ENCODE data around the gene OR11A1.

DNA sequence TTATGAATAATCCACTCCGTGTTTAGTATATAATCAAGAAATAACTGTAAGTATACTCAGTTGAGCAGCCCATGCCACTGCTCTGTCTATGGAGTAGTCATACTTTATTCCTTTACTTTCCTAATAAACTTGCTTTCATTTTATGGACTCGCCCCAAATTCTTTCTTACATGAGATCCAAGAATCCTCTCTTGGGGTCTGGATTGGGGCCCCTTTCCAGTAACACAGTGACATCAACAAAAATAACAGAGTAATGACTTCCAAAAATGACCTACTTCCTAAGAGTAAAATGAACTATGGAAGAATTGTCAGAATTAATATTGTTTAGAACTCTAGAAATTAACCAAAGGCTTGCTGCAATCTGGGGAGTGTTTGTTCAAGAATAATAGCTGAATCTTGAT is 8.9 kb upstream of the OR11A1 start:
- TF ChIP-seq EZH2 (IDR thresholded peaks at IDR 0.05; ENCODE audit: borderline replicate concordance) (no peak), EZH2phosphoT487 (IDR thresholded peaks at IDR 0.05; ENCODE audit: low read depth, severe bottlenecking, unreplicated experiment) (no peak)
- TF ChIP-seq, protein P1, sequence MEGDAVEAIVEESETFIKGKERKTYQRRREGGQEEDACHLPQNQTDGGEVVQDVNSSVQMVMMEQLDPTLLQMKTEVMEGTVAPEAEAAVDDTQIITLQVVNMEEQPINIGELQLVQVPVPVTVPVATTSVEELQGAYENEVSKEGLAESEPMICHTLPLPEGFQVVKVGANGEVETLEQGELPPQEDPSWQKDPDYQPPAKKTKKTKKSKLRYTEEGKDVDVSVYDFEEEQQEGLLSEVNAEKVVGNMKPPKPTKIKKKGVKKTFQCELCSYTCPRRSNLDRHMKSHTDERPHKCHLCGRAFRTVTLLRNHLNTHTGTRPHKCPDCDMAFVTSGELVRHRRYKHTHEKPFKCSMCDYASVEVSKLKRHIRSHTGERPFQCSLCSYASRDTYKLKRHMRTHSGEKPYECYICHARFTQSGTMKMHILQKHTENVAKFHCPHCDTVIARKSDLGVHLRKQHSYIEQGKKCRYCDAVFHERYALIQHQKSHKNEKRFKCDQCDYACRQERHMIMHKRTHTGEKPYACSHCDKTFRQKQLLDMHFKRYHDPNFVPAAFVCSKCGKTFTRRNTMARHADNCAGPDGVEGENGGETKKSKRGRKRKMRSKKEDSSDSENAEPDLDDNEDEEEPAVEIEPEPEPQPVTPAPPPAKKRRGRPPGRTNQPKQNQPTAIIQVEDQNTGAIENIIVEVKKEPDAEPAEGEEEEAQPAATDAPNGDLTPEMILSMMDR (IDR thresholded peaks at IDR 0.05; ENCODE audit: poor library complexity) = no peak

All from hepatocyte (in vitro differentiated cells).